ENCODE results near the gene TMEM125.

TMEM125 gene

DNA sequence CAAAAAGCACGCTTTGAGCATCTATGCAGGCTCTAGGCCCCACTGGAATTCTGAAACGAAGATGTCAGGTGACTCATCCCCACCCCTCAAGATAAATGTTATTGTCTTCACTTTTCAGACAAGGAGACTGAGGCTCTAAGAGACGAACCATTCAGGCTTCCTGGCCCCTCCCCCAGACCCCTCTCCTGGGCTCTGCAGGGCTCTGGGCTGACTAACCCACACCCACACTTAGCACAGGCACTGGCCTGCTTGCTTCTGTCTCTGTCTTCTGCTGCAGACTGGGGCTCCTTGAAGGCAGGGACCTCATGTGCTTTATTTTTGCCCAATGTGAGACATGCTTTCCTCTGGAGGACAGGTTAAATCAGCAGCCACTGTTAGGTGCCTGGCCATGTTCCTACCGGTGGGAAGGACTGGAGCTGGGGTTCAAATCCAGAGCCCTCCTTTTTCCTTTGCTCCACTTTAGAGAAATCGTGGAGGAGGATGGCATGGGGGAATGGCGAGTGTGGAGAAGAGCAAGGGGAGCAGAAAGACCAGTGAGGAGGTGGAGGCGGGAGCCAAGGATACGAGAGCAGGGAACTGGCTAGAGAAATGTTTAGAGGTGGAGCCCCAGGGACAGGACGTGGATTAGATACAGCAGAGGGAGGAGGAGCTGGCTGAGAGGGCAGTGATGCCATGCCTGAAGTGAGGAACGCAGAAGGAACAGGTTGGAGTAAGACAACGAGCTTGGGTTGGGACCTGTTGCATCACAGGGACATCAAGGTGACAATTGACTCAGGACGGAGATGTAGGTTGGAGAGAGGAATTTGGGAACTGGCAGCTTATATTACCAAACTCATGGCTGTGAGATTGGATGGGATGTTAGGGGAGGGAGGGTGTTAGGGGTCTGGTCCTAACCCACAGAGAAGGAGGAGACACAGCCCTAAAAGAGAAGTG, 1.7 kb downstream of the TMEM125 start:
- no peaks in the 10 kb centered on the region for H3K9me2 ChIP-seq (replicated peaks; ENCODE audit: insufficient read depth, low read length)
- H3K4me3 ChIP-seq (ENCODE audit: insufficient read depth, low read length, poor library complexity, severe bottlenecking): no peak overlapping the region
- H3K9me3 ChIP-seq (ENCODE audit: insufficient read depth, low read length): no peaks in the 10 kb centered on the region
- H2AFZ ChIP-seq (ENCODE audit: low read depth, low read length, severe bottlenecking): no peak overlapping the region
- no peaks in the 10 kb centered on the region for H3K36me3 ChIP-seq (ENCODE audit: low read length)
- H3K79me2 ChIP-seq (ENCODE audit: insufficient read depth, low read length): no peaks in the 10 kb centered on the region
- H3K27ac ChIP-seq (ENCODE audit: low read depth, low read length): no peak overlapping the region
- no peaks in the 10 kb centered on the region for H4K20me1 ChIP-seq (ENCODE audit: low read depth, low read length)
- H3F3A ChIP-seq (ENCODE audit: insufficient read depth): no peaks in the 10 kb centered on the region
- H3K9ac ChIP-seq (ENCODE audit: low read length): no peak overlapping the region
- no peak overlapping the region for H3K4me2 ChIP-seq (ENCODE audit: low read depth, low read length, poor library complexity, severe bottlenecking)
- no peaks in the 10 kb centered on the region for H3K27me3 ChIP-seq (ENCODE audit: low read length)
- TF ChIP-seq, protein P1, sequence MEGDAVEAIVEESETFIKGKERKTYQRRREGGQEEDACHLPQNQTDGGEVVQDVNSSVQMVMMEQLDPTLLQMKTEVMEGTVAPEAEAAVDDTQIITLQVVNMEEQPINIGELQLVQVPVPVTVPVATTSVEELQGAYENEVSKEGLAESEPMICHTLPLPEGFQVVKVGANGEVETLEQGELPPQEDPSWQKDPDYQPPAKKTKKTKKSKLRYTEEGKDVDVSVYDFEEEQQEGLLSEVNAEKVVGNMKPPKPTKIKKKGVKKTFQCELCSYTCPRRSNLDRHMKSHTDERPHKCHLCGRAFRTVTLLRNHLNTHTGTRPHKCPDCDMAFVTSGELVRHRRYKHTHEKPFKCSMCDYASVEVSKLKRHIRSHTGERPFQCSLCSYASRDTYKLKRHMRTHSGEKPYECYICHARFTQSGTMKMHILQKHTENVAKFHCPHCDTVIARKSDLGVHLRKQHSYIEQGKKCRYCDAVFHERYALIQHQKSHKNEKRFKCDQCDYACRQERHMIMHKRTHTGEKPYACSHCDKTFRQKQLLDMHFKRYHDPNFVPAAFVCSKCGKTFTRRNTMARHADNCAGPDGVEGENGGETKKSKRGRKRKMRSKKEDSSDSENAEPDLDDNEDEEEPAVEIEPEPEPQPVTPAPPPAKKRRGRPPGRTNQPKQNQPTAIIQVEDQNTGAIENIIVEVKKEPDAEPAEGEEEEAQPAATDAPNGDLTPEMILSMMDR (IDR thresholded peaks at IDR 0.05; ENCODE audit: insufficient read depth, low read length, poor library complexity, severe bottlenecking): no peak
- TF ChIP-seq EZH2phosphoT487 (conservative IDR thresholded peaks at IDR 0.05; ENCODE audit: low read length): no peak

DNA sequence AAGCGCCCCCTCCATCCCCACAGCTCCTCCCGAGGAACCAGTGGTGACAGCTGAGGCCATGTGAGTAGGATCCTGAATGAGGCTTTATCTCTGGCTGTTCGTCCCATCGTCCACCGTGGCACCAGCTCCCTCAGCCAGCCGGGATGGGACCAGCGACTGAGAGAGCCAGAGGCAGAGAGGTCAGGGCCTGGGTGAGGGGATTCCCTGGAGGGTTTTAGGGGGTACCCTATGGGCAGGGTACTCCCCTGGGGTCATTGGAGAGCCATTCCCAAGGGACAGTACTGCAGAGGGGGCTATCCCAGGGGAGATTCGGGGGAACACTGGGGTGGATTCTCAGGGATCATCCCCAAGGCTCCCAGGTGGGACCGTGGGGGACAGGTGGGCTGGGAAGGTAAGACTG, 2.4 kb downstream of the TMEM125 start:
- Histone ChIP-seq H3K36me3 (ENCODE audit: low read length) (no peaks in the 10 kb centered on the region), H2AFZ (ENCODE audit: low read depth, low read length, severe bottlenecking) (no peak overlapping the region), H3K27me3 (ENCODE audit: low read length) (no peaks in the 10 kb centered on the region), H3K4me2 (ENCODE audit: low read depth, low read length, poor library complexity, severe bottlenecking) (no peak overlapping the region), H4K20me1 (ENCODE audit: low read depth, low read length) (no peaks in the 10 kb centered on the region), H3F3A (ENCODE audit: insufficient read depth) (no peaks in the 10 kb centered on the region), H3K4me3 (ENCODE audit: insufficient read depth, low read length, poor library complexity, severe bottlenecking) (no peak overlapping the region), H3K9me2 (replicated peaks; ENCODE audit: insufficient read depth, low read length) (no peaks in the 10 kb centered on the region), H3K9me3 (ENCODE audit: insufficient read depth, low read length) (no peaks in the 10 kb centered on the region), H3K79me2 (ENCODE audit: insufficient read depth, low read length) (no peaks in the 10 kb centered on the region), H3K9ac (ENCODE audit: low read length) (no peak overlapping the region), H3K27ac (ENCODE audit: low read depth, low read length) (no peak overlapping the region)
- TF ChIP-seq, protein P1 (IDR thresholded peaks at IDR 0.05; ENCODE audit: insufficient read depth, low read length, poor library complexity, severe bottlenecking): no peak
- no peak for TF ChIP-seq EZH2phosphoT487 (conservative IDR thresholded peaks at IDR 0.05; ENCODE audit: low read length)

DNA sequence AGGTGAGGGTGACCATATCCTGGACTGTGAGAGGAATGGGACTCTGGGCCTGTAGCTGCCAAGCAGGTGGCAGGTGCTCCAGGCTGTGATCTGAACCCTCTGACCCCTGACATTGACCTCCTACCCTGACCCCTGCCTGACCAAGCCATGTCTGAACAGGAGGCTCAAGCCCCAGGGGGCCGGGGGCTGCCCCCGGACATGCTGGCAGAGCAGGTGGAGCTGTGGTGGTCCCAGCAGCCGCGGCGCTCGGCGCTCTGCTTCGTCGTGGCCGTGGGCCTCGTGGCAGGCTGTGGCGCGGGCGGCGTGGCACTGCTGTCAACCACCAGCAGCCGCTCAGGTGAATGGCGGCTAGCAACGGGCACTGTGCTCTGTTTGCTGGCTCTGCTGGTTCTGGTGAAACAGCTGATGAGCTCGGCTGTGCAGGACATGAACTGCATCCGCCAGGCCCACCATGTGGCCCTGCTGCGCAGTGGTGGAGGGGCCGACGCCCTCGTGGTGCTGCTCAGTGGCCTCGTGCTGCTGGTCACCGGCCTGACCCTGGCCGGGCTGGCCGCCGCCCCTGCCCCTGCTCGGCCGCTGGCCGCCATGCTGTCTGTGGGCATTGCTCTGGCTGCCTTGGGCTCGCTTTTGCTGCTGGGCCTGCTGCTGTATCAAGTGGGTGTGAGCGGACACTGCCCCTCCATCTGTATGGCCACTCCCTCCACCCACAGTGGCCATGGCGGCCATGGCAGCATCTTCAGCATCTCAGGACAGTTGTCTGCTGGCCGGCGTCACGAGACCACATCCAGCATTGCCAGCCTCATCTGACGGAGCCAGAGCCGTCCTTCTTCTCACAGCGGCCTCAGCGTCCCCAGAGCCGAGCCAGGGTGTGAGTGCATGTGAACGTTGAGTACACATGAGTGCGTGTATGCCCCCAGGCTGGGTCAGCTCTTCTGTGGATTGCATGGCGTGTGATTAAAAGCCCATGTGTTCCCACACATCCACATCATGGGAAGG, 3.1 kb downstream of the TMEM125 start:
- H3F3A ChIP-seq (ENCODE audit: insufficient read depth): no peaks in the 10 kb centered on the region
- H3K4me3 ChIP-seq (ENCODE audit: insufficient read depth, low read length, poor library complexity, severe bottlenecking): no peak overlapping the region
- no peaks in the 10 kb centered on the region for H3K79me2 ChIP-seq (ENCODE audit: insufficient read depth, low read length)
- H3K9me2 ChIP-seq (replicated peaks; ENCODE audit: insufficient read depth, low read length): no peaks in the 10 kb centered on the region
- H3K27me3 ChIP-seq (ENCODE audit: low read length): no peaks in the 10 kb centered on the region
- TF ChIP-seq EZH2phosphoT487 (conservative IDR thresholded peaks at IDR 0.05; ENCODE audit: low read length): no peak
- TF ChIP-seq, protein P1 (IDR thresholded peaks at IDR 0.05; ENCODE audit: insufficient read depth, low read length, poor library complexity, severe bottlenecking): no peak
- H3K36me3 ChIP-seq (ENCODE audit: low read length): no peaks in the 10 kb centered on the region
- H3K27ac ChIP-seq (ENCODE audit: low read depth, low read length): no peak overlapping the region
- no peak overlapping the region for H3K9ac ChIP-seq (ENCODE audit: low read length)
- no peaks in the 10 kb centered on the region for H3K9me3 ChIP-seq (ENCODE audit: insufficient read depth, low read length)
- H2AFZ ChIP-seq (ENCODE audit: low read depth, low read length, severe bottlenecking): no peak overlapping the region
- no peak overlapping the region for H3K4me2 ChIP-seq (ENCODE audit: low read depth, low read length, poor library complexity, severe bottlenecking)
- H4K20me1 ChIP-seq (ENCODE audit: low read depth, low read length): no peaks in the 10 kb centered on the region

Data from SU-DHL-6 (cell line).